GM21737 (cell line): ENCODE measurements around the gene RXFP2.

Experiments
- ATAC-seq: cut with Tn5 transposase; IDR thresholded peaks from one replicate; pipeline ENCODE4 v1.9.1; 2021; ENCODE audit warnings: mild to moderate bottlenecking, moderate library complexity; ENCODE audit not compliant: unreplicated experiment

Gene RXFP2

GRCh38 chr13:31739226-31739625, at the start of gene RXFP2:
RXFP2 (plus strand) TSS chr13:31739526; CDS start chr13:31739613, 87 bp downstream.
- ATAC-seq: no peak

- no peak for ATAC-seq
These were observed 42.0 kb upstream of the RXFP2 start for GRCh38 chr13:31697290-31697689.

GRCh38 chr13:31699650-31700049, 39.7 kb upstream of the RXFP2 start:
- ATAC-seq: no peak

GRCh38 chr13:31703780-31704179, 35.5 kb upstream of the RXFP2 start:
- no peak for ATAC-seq

- ATAC-seq: no peak
These were observed 33.2 kb upstream of the RXFP2 start for GRCh38 chr13:31706105-31706504.

- no peak for ATAC-seq
These were observed 21.7 kb upstream of the RXFP2 start for GRCh38 chr13:31717583-31717982.

- no peak for ATAC-seq
These were observed 20.1 kb upstream of the RXFP2 start for GRCh38 chr13:31719214-31719613.

- ATAC-seq: no peak
These were observed 16.7 kb upstream of the RXFP2 start for GRCh38 chr13:31722673-31723072.

GRCh38 chr13:31725841-31726240, 13.5 kb upstream of the RXFP2 start:
- ATAC-seq: no peak

- no peak for ATAC-seq
These were observed 7.4 kb upstream of the RXFP2 start for GRCh38 chr13:31731921-31732320.

GRCh38 chr13:31733066-31733465, 6.3 kb upstream of the RXFP2 start:
- ATAC-seq: no peak

GRCh38 chr13:31733647-31734046, 5.7 kb upstream of the RXFP2 start:
- no peak for ATAC-seq

GRCh38 chr13:31742097-31742734, 2.9 kb downstream of the RXFP2 start:
- peak; percentile 68 for ATAC-seq

- ATAC-seq: no peak
These were observed 8.0 kb downstream of the RXFP2 start for GRCh38 chr13:31747291-31747690.

- no peak for ATAC-seq
These were observed 8.6 kb downstream of the RXFP2 start for GRCh38 chr13:31747966-31748365.

GRCh38 chr13:31749929-31750328, 10.6 kb downstream of the RXFP2 start:
- no peak for ATAC-seq

GRCh38 chr13:31755211-31755610, 15.9 kb downstream of the RXFP2 start:
- ATAC-seq: no peak

- no peak for ATAC-seq
These were observed 16.5 kb downstream of the RXFP2 start for GRCh38 chr13:31755803-31756212.

GRCh38 chr13:31756346-31756745, 17.0 kb downstream of the RXFP2 start:
- no peak for ATAC-seq

GRCh38 chr13:31761951-31762350, 22.6 kb downstream of the RXFP2 start:
- ATAC-seq: no peak

- no peak for ATAC-seq
These were observed 25.2 kb downstream of the RXFP2 start for GRCh38 chr13:31764556-31764955.

- no peak for ATAC-seq
These were observed 25.9 kb downstream of the RXFP2 start for GRCh38 chr13:31765138-31765785.
